Fibroblast of lung (primary cell): ENCODE measurements around the gene DIP2C.

Experiments
- CTCF ChIP-seq, 2 donors: IDR thresholded peaks in 1 of 2; conservative IDR thresholded peaks in 1 of 2; 1 replicate in 1 of 2; 2 replicates in 1 of 2; pipeline ENCODE4 v1.5.1; 2011 to 2012; ENCODE audit warnings: low read length in 2 of 2, control low read depth in 1 of 2, inconsistent platforms in 1 of 2, low read depth in 1 of 2, mild to moderate bottlenecking in 1 of 2
- EZH2 ChIP-seq: IDR thresholded peaks from 2 replicates; pipeline ENCODE4 v1.5.1; 2012; ENCODE audit warnings: low read length, control low read depth, mild to moderate bottlenecking; ENCODE audit errors: missing control alignments

- TF ChIP-seq CTCF (conservative IDR thresholded peaks at IDR 0.05 in 1 of 2, IDR thresholded peaks at IDR 0.05 in 1 of 2; ENCODE audit: low read depth in 1 of 2, low read length in 2 of 2) (no peak), EZH2 (no peak)
These were observed 350.5 kb downstream of the DIP2C start for GRCh38 chr10:339038-339391.
